HL-60 (cell line): ENCODE measurements around the gene SORCS2.

ENCODE experiments used
- DNase-seq, 2 experiments: peaks; one replicate each; pipeline ENCODE4 v3.0.0-alpha.2; 2010 to 2020; ENCODE audit warnings: low read depth in 1 of 2, low spot score in 1 of 2
- H3K27ac ChIP-seq: fragments of 250-450 bp; sonication (Bioruptor Pico); replicated peaks from 2 replicates; pipeline ENCODE4 v1.5.1; 2020; ENCODE audit warnings: mild to moderate bottlenecking, moderate library complexity
- H3K27me3 ChIP-seq: fragments of 250-450 bp; sonication (Bioruptor Pico); 2 replicates; pipeline ENCODE4 v1.5.1; 2021; ENCODE audit warnings: mild to moderate bottlenecking, moderate library complexity; ENCODE audit not compliant: insufficient read depth, poor library complexity, severe bottlenecking
- H3K4me3 ChIP-seq: replicated peaks from 2 replicates; pipeline ENCODE4 v1.5.1; 2011; ENCODE audit warnings: mild to moderate bottlenecking, control low read depth, low read length; ENCODE audit not compliant: insufficient read depth
- GABPA ChIP-seq: IDR thresholded peaks from 2 replicates; pipeline ENCODE4 v1.6.1; 2012; ENCODE audit warnings: low read depth
- POLR2AphosphoS5 ChIP-seq: IDR thresholded peaks from 2 replicates; pipeline ENCODE4 v1.6.1; 2012; ENCODE audit warnings: low read depth
- REST ChIP-seq: IDR thresholded peaks from 2 replicates; pipeline ENCODE4 v1.6.1; 2012; ENCODE audit warnings: low read depth; ENCODE audit not compliant: insufficient replicate concordance
- SPI1 ChIP-seq: IDR thresholded peaks from 2 replicates; pipeline ENCODE4 v1.6.1; 2012; ENCODE audit warnings: low read depth, mild to moderate bottlenecking, borderline replicate concordance
- TF ChIP-seq, protein P1 (sequence below): IDR thresholded peaks from one replicate; pipeline ENCODE4 v1.5.1; 2011; ENCODE audit warnings: low read length, control low read depth, inconsistent platforms; ENCODE audit not compliant: insufficient read depth

Gene SORCS2

GRCh38 chr4:7263166-7263565 lies 70.8 kb downstream of the SORCS2 start:
- H3K4me3 ChIP-seq = no peak overlapping the region
- H3K27me3 ChIP-seq = peaks cover 2% of the 10 kb centered on the region
- DNase-seq = no peak
- H3K27ac ChIP-seq = no peak overlapping the region
- TF ChIP-seq REST = no peak
- TF ChIP-seq, protein P1, sequence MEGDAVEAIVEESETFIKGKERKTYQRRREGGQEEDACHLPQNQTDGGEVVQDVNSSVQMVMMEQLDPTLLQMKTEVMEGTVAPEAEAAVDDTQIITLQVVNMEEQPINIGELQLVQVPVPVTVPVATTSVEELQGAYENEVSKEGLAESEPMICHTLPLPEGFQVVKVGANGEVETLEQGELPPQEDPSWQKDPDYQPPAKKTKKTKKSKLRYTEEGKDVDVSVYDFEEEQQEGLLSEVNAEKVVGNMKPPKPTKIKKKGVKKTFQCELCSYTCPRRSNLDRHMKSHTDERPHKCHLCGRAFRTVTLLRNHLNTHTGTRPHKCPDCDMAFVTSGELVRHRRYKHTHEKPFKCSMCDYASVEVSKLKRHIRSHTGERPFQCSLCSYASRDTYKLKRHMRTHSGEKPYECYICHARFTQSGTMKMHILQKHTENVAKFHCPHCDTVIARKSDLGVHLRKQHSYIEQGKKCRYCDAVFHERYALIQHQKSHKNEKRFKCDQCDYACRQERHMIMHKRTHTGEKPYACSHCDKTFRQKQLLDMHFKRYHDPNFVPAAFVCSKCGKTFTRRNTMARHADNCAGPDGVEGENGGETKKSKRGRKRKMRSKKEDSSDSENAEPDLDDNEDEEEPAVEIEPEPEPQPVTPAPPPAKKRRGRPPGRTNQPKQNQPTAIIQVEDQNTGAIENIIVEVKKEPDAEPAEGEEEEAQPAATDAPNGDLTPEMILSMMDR = no peak
- no peak for TF ChIP-seq GABPA
- TF ChIP-seq SPI1 = no peak
- TF ChIP-seq POLR2AphosphoS5 = no peak

DNA sequence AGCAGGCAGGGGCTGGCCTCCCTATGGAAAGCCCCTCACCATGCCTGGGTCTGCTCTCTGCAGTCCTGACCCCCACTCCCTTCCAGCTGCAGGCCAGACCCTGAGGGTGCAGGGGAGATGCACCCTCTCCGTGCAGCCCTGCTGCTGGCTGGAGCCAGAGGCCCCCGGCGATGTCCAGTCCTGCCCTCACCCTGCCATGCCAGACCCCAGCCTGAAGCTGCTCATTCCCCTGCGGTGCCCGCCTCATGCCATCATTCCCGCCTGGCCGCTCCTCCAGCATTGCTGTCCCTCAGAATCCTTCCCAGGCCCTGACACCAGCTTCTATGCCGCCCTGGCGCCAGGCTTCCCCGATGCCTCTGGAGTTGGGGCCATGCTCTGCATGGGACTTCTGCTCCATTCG lies 72.4 kb downstream of the SORCS2 start:
- H3K4me3 ChIP-seq = no peak overlapping the region
- TF ChIP-seq REST = no peak
- TF ChIP-seq, protein P1 = no peak
- TF ChIP-seq GABPA = no peak
- TF ChIP-seq POLR2AphosphoS5 = no peak
- TF ChIP-seq SPI1 = no peak
- H3K27ac ChIP-seq = no peak overlapping the region
- no peak for DNase-seq
- peaks cover 2% of the 10 kb centered on the region for H3K27me3 ChIP-seq

DNA sequence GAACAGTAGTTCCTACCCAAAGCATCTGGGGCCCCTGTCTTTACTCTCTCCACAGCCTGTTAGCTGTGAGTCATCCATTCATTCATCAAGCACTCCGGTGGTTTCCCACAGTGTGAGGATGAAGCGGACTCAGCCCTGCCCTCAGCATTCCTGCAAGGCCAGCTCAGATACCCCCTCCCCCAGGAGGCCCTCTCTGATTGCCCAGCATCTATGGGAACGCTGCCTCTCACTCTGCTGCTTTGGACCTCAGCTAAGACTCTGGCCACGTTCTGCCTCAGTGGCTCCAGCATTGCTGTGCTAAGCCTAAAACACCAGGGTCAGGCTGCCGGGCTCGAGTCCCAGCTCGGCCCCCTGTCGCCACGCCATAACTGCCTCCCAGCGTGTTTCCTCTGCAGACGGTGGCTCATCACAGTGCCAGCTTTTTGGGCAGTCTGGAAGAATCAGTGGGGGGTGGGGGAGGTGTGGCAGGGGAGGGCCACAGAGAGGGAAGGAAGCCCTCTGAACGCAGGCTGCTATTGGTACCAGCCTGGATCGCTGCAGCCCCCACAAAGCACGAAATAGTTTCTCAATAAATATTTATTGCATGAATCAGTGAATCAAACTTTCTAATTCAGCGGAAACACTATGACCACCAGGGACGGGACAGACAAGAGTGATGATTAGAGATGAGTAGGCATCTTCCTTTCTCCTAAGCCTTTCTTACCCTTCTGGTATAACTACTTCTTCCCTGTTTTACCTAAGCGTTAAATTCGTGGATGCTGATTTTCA lies 74.4 kb downstream of the SORCS2 start:
- H3K27ac ChIP-seq = no peak overlapping the region
- H3K4me3 ChIP-seq = no peak overlapping the region
- peaks cover 2% of the 10 kb centered on the region for H3K27me3 ChIP-seq
- TF ChIP-seq POLR2AphosphoS5 = no peak
- no peak for DNase-seq

- Histone ChIP-seq H3K27me3 (peaks cover 2% of the 10 kb centered on the region), H3K27ac (no peak overlapping the region), H3K4me3 (no peak overlapping the region)
- no peak for DNase-seq
- TF ChIP-seq POLR2AphosphoS5 = no peak
- TF ChIP-seq, protein P1 = no peak
Observed at GRCh38 chr4:7267829-7268228, 75.5 kb downstream of the SORCS2 start.
